ENCODE results near the gene ASB9.
A peak's percentile ranks its signal among the peaks of the same experiment; 100 is the strongest.

Gene ASB9

GRCh38 chrX:15269120-15269519, 763 bp downstream of the ASB9 start:
- Histone ChIP-seq H3K27me3 (ENCODE audit: insufficient read depth, low read depth, severe bottlenecking) (peaks cover 53% of the 10 kb centered on the region), H3K9me3 (ENCODE audit: severe bottlenecking) (peaks cover 4% of the 10 kb centered on the region), H3K4me3 (ENCODE audit: low read depth, low read length) (no peak overlapping the region), H3K27ac (no peak overlapping the region), H3K36me3 (no peaks in the 10 kb centered on the region)
- TF ChIP-seq, protein P1, sequence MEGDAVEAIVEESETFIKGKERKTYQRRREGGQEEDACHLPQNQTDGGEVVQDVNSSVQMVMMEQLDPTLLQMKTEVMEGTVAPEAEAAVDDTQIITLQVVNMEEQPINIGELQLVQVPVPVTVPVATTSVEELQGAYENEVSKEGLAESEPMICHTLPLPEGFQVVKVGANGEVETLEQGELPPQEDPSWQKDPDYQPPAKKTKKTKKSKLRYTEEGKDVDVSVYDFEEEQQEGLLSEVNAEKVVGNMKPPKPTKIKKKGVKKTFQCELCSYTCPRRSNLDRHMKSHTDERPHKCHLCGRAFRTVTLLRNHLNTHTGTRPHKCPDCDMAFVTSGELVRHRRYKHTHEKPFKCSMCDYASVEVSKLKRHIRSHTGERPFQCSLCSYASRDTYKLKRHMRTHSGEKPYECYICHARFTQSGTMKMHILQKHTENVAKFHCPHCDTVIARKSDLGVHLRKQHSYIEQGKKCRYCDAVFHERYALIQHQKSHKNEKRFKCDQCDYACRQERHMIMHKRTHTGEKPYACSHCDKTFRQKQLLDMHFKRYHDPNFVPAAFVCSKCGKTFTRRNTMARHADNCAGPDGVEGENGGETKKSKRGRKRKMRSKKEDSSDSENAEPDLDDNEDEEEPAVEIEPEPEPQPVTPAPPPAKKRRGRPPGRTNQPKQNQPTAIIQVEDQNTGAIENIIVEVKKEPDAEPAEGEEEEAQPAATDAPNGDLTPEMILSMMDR (IDR thresholded peaks at IDR 0.05; ENCODE audit: low read depth, low read length) = no peak
- no peak for DNase-seq

DNA sequence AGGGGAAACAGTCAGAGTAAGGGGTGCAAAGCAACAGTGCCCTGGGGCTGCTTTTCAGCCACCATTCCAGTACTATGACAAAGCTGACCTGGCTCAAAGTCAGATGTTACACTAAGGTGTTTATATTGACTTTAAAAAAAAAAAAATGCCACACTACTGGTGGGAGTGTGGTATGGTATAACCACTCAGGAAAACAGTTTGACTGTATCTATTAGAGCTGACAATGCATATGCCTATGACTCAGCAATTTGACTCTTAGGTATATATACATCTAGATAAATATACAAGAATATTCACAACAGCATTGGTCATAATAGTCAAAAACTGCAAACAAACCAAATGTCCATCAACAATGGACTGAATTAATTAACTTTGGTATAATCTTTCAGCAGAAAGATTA, 15.0 kb downstream of the ASB9 start:
- no peaks in the 10 kb centered on the region for H3K9me3 ChIP-seq (ENCODE audit: severe bottlenecking)
- DNase-seq = no peak
- H3K27me3 ChIP-seq (ENCODE audit: insufficient read depth, low read depth, severe bottlenecking) = peaks cover 61% of the 10 kb centered on the region
- TF ChIP-seq, protein P1 (IDR thresholded peaks at IDR 0.05; ENCODE audit: low read depth, low read length) = no peak
- H3K36me3 ChIP-seq = no peaks in the 10 kb centered on the region
- no peak overlapping the region for H3K4me3 ChIP-seq (ENCODE audit: low read depth, low read length)
- H3K27ac ChIP-seq = no peak overlapping the region

- Histone ChIP-seq H3K36me3 (no peaks in the 10 kb centered on the region), H3K27me3 (ENCODE audit: insufficient read depth, low read depth, severe bottlenecking) (peaks cover 58% of the 10 kb centered on the region), H3K27ac (no peak overlapping the region), H3K4me3 (ENCODE audit: low read depth, low read length) (no peak overlapping the region), H3K9me3 (ENCODE audit: severe bottlenecking) (no peaks in the 10 kb centered on the region)
- TF ChIP-seq, protein P1 (IDR thresholded peaks at IDR 0.05; ENCODE audit: low read depth, low read length) = no peak
- no peak for DNase-seq
Measured at GRCh38 chrX:15245896-15246295, 24.0 kb downstream of the ASB9 start.

DNA sequence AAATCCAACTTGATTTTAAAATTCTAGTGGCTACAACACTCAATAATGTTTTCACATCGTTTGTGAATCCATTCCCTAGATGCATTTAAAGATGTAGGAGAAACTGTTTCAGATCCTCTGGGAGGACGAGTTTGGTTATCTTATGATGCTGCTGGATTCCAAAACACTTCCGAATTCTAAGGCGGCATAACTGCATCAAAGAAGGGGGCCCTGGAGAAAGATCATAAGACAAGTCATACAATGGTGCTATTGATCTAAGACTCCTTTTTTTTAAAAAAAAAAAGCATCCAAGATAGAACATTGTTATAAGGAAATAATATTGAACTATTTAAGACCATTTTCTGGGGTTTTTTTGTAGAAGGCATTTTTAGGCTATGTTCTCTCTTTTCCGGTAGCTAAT, 25.5 kb downstream of the ASB9 start:
- TF ChIP-seq, protein P1 (IDR thresholded peaks at IDR 0.05; ENCODE audit: low read depth, low read length) = no peak
- H3K9me3 ChIP-seq (ENCODE audit: severe bottlenecking) = no peaks in the 10 kb centered on the region
- no peaks in the 10 kb centered on the region for H3K36me3 ChIP-seq
- no peak overlapping the region for H3K4me3 ChIP-seq (ENCODE audit: low read depth, low read length)
- DNase-seq = no peak
- H3K27ac ChIP-seq = no peak overlapping the region
- peaks cover 54% of the 10 kb centered on the region for H3K27me3 ChIP-seq (ENCODE audit: insufficient read depth, low read depth, severe bottlenecking)

DNA sequence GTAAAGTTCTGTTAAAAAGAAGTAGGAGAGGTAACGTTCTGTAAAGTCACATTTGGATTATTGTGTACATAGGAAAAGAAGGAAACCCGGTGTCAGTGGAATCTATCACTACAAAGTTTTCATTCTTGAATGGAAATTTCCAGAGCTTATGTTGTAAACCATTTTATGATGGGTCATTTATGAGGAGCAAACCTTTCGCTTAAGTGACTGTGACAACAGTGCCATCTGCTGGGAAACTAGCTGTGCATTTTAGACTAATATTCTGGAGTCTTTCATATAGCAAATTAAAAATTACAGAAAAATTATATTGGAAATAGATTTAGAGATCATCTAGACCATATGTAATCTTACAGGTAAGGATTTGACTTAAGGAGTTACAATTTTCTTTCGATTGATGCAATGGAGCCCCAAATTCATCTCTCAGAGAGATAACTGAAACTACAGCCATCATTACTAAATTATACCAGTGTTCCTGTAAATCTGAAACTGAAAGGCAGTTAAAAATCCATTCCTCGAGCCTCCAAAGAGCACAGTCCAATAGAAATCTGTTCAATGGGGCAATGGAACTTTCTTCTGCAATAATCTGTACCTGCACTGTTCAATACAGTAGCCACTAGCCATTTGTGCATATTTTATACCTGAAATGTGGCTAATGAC, 26.9 kb downstream of the ASB9 start:
- Histone ChIP-seq H3K4me3 (ENCODE audit: low read depth, low read length) (no peak overlapping the region), H3K9me3 (ENCODE audit: severe bottlenecking) (no peaks in the 10 kb centered on the region), H3K27ac (no peak overlapping the region), H3K27me3 (ENCODE audit: insufficient read depth, low read depth, severe bottlenecking) (peaks cover 60% of the 10 kb centered on the region), H3K36me3 (no peaks in the 10 kb centered on the region)
- TF ChIP-seq, protein P1 (IDR thresholded peaks at IDR 0.05; ENCODE audit: low read depth, low read length) = peak; percentile 35
- peak; percentile 9 for DNase-seq

DNA sequence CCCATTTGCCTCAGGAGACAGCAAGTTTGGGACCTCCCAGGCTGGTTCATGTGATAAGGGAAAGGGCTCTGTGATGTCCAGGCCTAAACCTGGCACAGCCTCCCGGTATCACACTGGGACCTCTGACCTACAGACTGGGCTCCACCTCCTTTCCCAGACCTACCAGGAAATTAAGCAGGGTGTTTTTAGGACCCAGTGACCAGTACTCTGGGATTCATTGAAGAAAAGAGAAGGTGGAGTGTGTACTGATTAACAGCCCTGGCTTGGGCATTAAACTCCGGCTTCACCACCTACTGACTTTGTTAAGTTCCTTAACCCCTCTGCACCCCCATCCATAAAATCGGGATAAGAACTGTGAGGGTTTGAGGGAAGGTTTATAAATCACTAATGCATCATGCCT, 28.6 kb downstream of the ASB9 start:
- TF ChIP-seq, protein P1 (IDR thresholded peaks at IDR 0.05; ENCODE audit: low read depth, low read length) = no peak
- Histone ChIP-seq H3K27ac (no peak overlapping the region), H3K36me3 (no peaks in the 10 kb centered on the region), H3K4me3 (ENCODE audit: low read depth, low read length) (no peak overlapping the region), H3K27me3 (ENCODE audit: insufficient read depth, low read depth, severe bottlenecking) (peaks cover 61% of the 10 kb centered on the region), H3K9me3 (ENCODE audit: severe bottlenecking) (no peaks in the 10 kb centered on the region)
- DNase-seq = no peak
